ENCODE data around the gene GNMT. TPM values are rescaled to one million over a fixed set of nuclear protein-coding genes. Genes with fewer than 3 reads are reported as not detected.

GNMT gene
- total and polyA plus RNA-seq, 2 of the 8 experiments (the other 6 are each of a cell fraction or from before 2014, with no cell fraction given), result 1.8 to 3.4 TPM

- TF ChIP-seq CHD7 (IDR thresholded peaks at IDR 0.05; ENCODE audit: insufficient replicate concordance, low read length) (no peak), SP2 (IDR thresholded peaks at IDR 0.05; ENCODE audit: low read length) (no peak), CHD1 (IDR thresholded peaks at IDR 0.05; ENCODE audit: low read depth, low read length) (no peak), CTCF (IDR thresholded peaks at IDR 0.05; ENCODE audit: control extremely low read depth in 1 of 3, insufficient read depth in 1 of 3, low read depth in 1 of 3, low read length in 3 of 3) (peak in 2 of 3 experiments; percentile 50 to 63; a peak in 3 of 4 replicates), RBBP5 (IDR thresholded peaks at IDR 0.05; ENCODE audit: borderline replicate concordance, low read depth, low read length) (no peak), RAD21 (IDR thresholded peaks at IDR 0.05 in 1 of 2, conservative IDR thresholded peaks at IDR 0.05 in 1 of 2; ENCODE audit: low read depth in 2 of 2, low read length in 2 of 2) (peak; percentile 69 to 79), SIX5 (IDR thresholded peaks at IDR 0.05; ENCODE audit: low read depth, low read length) (no peak)
These were observed 3.5 kb downstream of the GNMT start (continued) for GRCh38 chr6:42963855-42964605.

Data from H1 (cell line).